Testis (tissue), 3 donors: ENCODE results near the gene PRM3. TPM values are rescaled to one million over a fixed set of nuclear protein-coding genes. Genes with fewer than 3 reads are reported as not detected.
"Not testable (repeated sequence)": the region's sequence is repeated elsewhere in the genome, so short reads cannot be mapped to it uniquely, and the experiment has no call there.

Source experiments
- DNase-seq: peaks from one replicate; pipeline ENCODE4 v3.0.0-alpha.2; 2019
- H3K27ac ChIP-seq, 2 donors: fragments of 200-600 bp; sonication (generic); one replicate each; pipeline ENCODE4 v1.5.1; 2019
- H3K27me3 ChIP-seq: fragments of 200-600 bp; sonication (generic); one replicate; pipeline ENCODE4 v1.5.1; 2019
- H3K36me3 ChIP-seq: fragments of 200-600 bp; sonication (generic); one replicate; pipeline ENCODE4 v1.5.1; 2017; ENCODE audit warnings: low read depth; ENCODE audit errors: missing control alignments
- H3K4me1 ChIP-seq: fragments of 200-600 bp; sonication (generic); one replicate; pipeline ENCODE4 v1.5.1; 2019
- H3K4me3 ChIP-seq, 2 donors: fragments of 200-600 bp; sonication (generic); one replicate each; pipeline ENCODE4 v1.5.1; 2017 to 2019
- H3K9me3 ChIP-seq: fragments of 200-600 bp; sonication (generic); one replicate; pipeline ENCODE4 v1.5.1; 2017
- CTCF ChIP-seq, 3 experiments: fragments of 450-650 bp in 2 of 3; fragments of 200-600 bp in 1 of 3; sonication (generic) in 1 of 3; IDR thresholded peaks; one replicate each; pipeline ENCODE4 v1.5.1; 2016 to 2019; ENCODE audit warnings: antibody characterized with exemption in 3 of 3, mild to moderate bottlenecking in 2 of 3, moderate library complexity in 1 of 3
- POLR2A ChIP-seq: fragments of 450-650 bp; IDR thresholded peaks from one replicate; pipeline ENCODE4 v1.6.1; 2017; ENCODE audit warnings: antibody characterized with exemption, mild to moderate bottlenecking, moderate library complexity
- WGBS, 2 donors: methylation state at CpG; one replicate each; pipeline ENCODE4 v1.1.5; 2018; 5-methylcytosine and 5-hydroxymethylcytosine counted together
- intact Hi-C: fragments of 100-400 bp; cut with DNase I; formaldehyde crosslinking; loops from one replicate; pipeline ENCODE4 v1.15.1; 2023; ENCODE audit warnings: low total_unique reads
- polyA plus RNA-seq: library from polyadenylated mRNA; stranded (reverse); fragments of 350-450 nt; fragmentation: Illumina TruSeq; extraction: RNeasy Lipid Tissue Mini Kit (QIAGEN cat#74804); gene quantifications from one replicate; pipeline ENCODE4 v1.2.3, GENCODE V29; 2014; ENCODE audit warnings: low read depth, low replicate concordance; ENCODE audit not compliant: insufficient read depth
- total RNA-seq, 2 donors: library from RNA; depleted of rRNA; stranded (reverse); fragments of >200 nt; gene quantifications; one replicate each; pipeline ENCODE4 v1.2.3, GENCODE V29; 2016

PRM3 gene
- total and polyA plus RNA-seq, 3 donors from 2014 or later = 51.1 to 383 (median 109) TPM

GRCh38 chr16:11301645-11302501 is 28.4 kb upstream of the PRM3 start:
- no peaks in the 10 kb centered on the region for H3K36me3 ChIP-seq
- TF ChIP-seq CTCF (IDR thresholded peaks at IDR 0.05) (no peak), POLR2A (no peak)
- H3K27ac ChIP-seq = peak overlapping the region in 1 of 2 donors; percentile 30
- H3K9me3 ChIP-seq = no peaks in the 10 kb centered on the region
- no peak for DNase-seq
- peaks cover 14% of the 10 kb centered on the region for H3K4me1 ChIP-seq
- no peaks in the 10 kb centered on the region for H3K27me3 ChIP-seq
- intact Hi-C loops = no loop called here
- 57 to 61% methylated on average over 4 of the region's 4 CpGs for WGBS, 2 donors
- H3K4me3 ChIP-seq = no peak overlapping the region

DNA sequence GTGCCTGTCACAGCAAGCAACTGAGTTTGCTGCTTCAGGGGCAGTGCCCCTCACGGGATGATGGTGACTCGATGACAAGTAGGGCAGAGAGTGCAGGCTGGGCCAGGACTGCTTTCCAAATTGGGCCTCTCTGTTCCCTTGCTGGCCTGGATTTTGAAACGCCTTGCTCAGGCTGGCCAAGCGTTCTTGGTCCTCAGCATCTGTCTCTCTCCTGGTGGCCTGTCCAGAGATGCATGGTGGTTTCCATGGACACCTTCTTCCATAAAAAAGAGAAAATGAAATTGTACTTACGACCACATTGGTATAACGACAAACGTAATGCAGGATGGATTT is 27.1 kb upstream of the PRM3 start:
- Histone ChIP-seq H3K36me3 (no peaks in the 10 kb centered on the region), H3K4me3 (no peak overlapping the region), H3K9me3 (no peaks in the 10 kb centered on the region), H3K27ac (no peak overlapping the region), H3K4me1 (peaks cover 16% of the 10 kb centered on the region), H3K27me3 (no peaks in the 10 kb centered on the region)
- WGBS, 2 donors = 79 to 87% methylated on average over 6 to 7 of the region's 7 CpGs
- DNase-seq = no peak
- no peak for TF ChIP-seq CTCF (IDR thresholded peaks at IDR 0.05)
- no peak for TF ChIP-seq POLR2A
- intact Hi-C loops = no loop called here

DNA sequence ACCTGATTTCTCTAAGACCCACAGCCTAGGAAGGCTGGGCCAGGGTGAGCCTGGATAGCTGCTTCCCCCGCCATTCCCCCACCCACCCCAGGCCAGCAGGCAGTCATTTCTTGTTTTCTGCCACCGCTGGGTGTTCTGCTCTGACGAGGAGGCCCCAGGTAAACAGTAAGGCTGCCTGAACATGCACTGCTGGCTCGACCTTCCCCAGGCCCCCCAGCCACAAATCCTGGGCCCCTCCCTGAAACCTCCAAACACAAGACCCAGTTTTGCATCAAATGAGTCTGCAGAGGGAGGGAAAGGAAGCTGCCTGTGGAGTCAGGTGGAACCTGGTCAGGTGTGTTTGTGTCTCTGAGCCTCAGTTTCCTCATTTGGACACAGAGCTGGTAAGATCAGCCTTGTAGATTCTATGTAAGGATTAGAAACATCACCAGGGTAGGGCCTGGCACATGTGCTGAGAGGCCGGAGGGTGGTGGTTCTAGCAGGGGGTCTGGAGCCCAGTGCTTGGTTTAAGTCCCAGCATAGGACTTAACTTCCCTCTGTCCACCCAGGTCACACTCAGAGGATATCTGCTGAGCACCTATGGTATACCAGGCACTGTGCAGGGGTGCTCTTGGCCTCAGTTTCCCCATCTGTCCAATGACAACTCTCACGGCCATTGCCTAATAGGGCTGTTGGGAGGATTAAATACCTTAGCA is 26.6 kb upstream of the PRM3 start:
- no peaks in the 10 kb centered on the region for H3K27me3 ChIP-seq
- no peak for TF ChIP-seq CTCF (IDR thresholded peaks at IDR 0.05)
- no peak for TF ChIP-seq POLR2A
- no peak overlapping the region for H3K4me3 ChIP-seq
- H3K4me1 ChIP-seq = peaks cover 16% of the 10 kb centered on the region
- 91 to 93% methylated on average over 4 to 6 of the region's 6 CpGs for WGBS, 2 donors
- no peak overlapping the region for H3K27ac ChIP-seq
- H3K36me3 ChIP-seq = no peaks in the 10 kb centered on the region
- intact Hi-C loops = no loop called here
- H3K9me3 ChIP-seq = no peaks in the 10 kb centered on the region
- DNase-seq = no peak

DNA sequence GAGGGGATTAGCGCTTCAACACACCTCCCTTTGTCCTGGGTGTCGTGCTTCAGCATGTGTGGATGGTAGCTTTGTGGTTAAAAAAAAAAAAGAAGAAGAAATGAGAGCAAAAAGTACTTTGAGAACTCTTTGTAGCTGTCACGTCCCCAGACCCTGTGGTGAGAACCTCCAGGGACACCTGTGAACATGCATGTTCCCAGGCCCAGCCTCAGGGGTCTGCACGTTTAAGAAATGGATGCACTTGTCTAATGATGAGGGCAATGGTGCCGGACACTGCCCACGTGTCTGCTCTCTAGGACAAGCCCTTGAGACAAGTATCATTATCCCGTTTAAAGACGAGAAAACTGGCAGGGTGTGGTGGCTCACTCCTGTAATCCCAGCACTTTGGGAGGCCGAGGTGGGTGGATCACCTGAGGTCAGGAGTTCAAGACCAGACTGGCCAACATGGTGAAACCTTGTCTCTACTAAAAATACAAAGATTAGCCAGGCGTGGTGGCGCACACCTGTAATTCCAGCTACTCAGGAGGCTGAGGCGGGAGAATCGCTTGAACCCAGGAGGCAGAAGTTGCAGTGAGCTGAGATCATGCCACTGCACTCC is 25.6 kb upstream of the PRM3 start:
- H3K27me3 ChIP-seq, H3K4me3 ChIP-seq, H3K36me3 ChIP-seq, intact Hi-C loops, DNase-seq, H3K27ac ChIP-seq, H3K9me3 ChIP-seq: not testable (repeated sequence)
- 81 to 83% methylated on average over 13 of the region's 13 CpGs for WGBS, 2 donors
- H3K4me1 ChIP-seq = peaks cover 16% of the 10 kb centered on the region

GRCh38 chr16:11298143-11298900 is 24.9 kb upstream of the PRM3 start:
- no peak for DNase-seq
- intact Hi-C loops = no loop called here
- WGBS, 2 donors = 74 to 87% methylated on average over 5 of the region's 5 CpGs
- Histone ChIP-seq H3K27me3 (no peaks in the 10 kb centered on the region), H3K4me1 (peaks cover 16% of the 10 kb centered on the region), H3K36me3 (no peaks in the 10 kb centered on the region), H3K9me3 (no peaks in the 10 kb centered on the region), H3K27ac (no peak overlapping the region), H3K4me3 (no peak overlapping the region)
- TF ChIP-seq CTCF (IDR thresholded peaks at IDR 0.05) = no peak
- TF ChIP-seq POLR2A = no peak
